ENCODE results near the gene CGNL1. TPM values are rescaled to one million over a fixed set of nuclear protein-coding genes. Genes with fewer than 3 reads are reported as not detected.

The CGNL1 gene
- polyA plus RNA-seq, 1 of the 3 experiments (the other 2 are of a cell fraction): 0.23 TPM

- Histone ChIP-seq H4K20me1 (ENCODE audit: insufficient read depth) (no peaks in the 10 kb centered on the region), H3K4me3 (ENCODE audit: low read depth in 2 of 2, low read length in 1 of 2) (no peak overlapping the region), H3K79me2 (ENCODE audit: insufficient read depth) (no peaks in the 10 kb centered on the region), H3K27me3 (ENCODE audit: insufficient read depth) (no peaks in the 10 kb centered on the region), H2AFZ (ENCODE audit: low read depth) (no peak overlapping the region), H3K9me3 (no peaks in the 10 kb centered on the region), H3K27ac (ENCODE audit: low read depth in 2 of 2, low read length in 1 of 2) (peak overlapping the region; percentile 40 to 100; a peak in 3 of 4 replicates), H3K4me2 (peak overlapping the region; percentile 27), H3K4me1 (ENCODE audit: control insufficient read depth in 1 of 2, insufficient read depth in 2 of 2, low read depth in 1 of 2, low read length in 1 of 2) (peaks cover 19 to 28% of the 10 kb centered on the region in 2 experiments; a peak in 2 of 4 replicates), H3K9ac (peak overlapping the region; percentile 59), H3K36me3 (replicated peaks in 1 of 2; ENCODE audit: control insufficient read depth in 1 of 2, insufficient read depth in 2 of 2, low read length in 1 of 2) (no peaks in the 10 kb centered on the region), H3F3A (replicated peaks; ENCODE audit: insufficient read depth) (peaks cover 38% of the 10 kb centered on the region), H3K9me2 (no peaks in the 10 kb centered on the region)
- WGBS (ENCODE audit: low lambda C conversion rate): 68% methylated on average over 8 of the region's 8 CpGs
- POLR2A ChIA-PET: no interaction called here
- CTCF ChIA-PET: interaction anchor here (1.0 to 3.3 kb wide), 7 partner anchors 12 to 200 kb away, joined by 3 to 23 read pairs (median 4); no protein-coding TSS in a partner anchor
- TF ChIP-seq REST (IDR thresholded peaks at IDR 0.05; ENCODE audit: low read depth, low read length): no peak
- TF ChIP-seq SIN3A (IDR thresholded peaks at IDR 0.05; ENCODE audit: borderline replicate concordance, low read depth, low read length): no peak
- TF ChIP-seq CTCF (IDR thresholded peaks at IDR 0.05): peak; percentile 24
- TF ChIP-seq MEF2A (IDR thresholded peaks at IDR 0.05; ENCODE audit: borderline replicate concordance, low read depth): no peak
- no peak for DNase-seq
Observed at GRCh38 chr15:57328479-57328878, 47.8 kb upstream of the CGNL1 start.

GRCh38 chr15:57328897-57329296 is 47.4 kb upstream of the CGNL1 start:
- H3K4me2 ChIP-seq: peak overlapping the region; percentile 27
- peaks cover 15 to 30% of the 10 kb centered on the region in 2 experiments; a peak in 3 of 4 replicates for H3K4me1 ChIP-seq (ENCODE audit: control insufficient read depth in 1 of 2, insufficient read depth in 2 of 2, low read depth in 1 of 2, low read length in 1 of 2)
- no peak overlapping the region for H2AFZ ChIP-seq (ENCODE audit: low read depth)
- no peaks in the 10 kb centered on the region for H3K9me3 ChIP-seq
- peak overlapping the region; percentile 59 for H3K9ac ChIP-seq
- 80% methylated on average over 4 of the region's 5 CpGs for WGBS (ENCODE audit: low lambda C conversion rate)
- H3K27ac ChIP-seq (ENCODE audit: low read depth in 2 of 2, low read length in 1 of 2): peak overlapping the region in 1 of 2 experiments; percentile 100; a peak in 2 of 4 replicates
- POLR2A ChIA-PET: no interaction called here
- TF ChIP-seq EP300 (IDR thresholded peaks at IDR 0.05; ENCODE audit: borderline replicate concordance in 1 of 2, low read depth in 1 of 2, low read length in 1 of 2) (no peak), RAD21 (IDR thresholded peaks at IDR 0.05; ENCODE audit: low read length) (no peak), TEAD4 (IDR thresholded peaks at IDR 0.05; ENCODE audit: borderline replicate concordance, insufficient read depth) (no peak)
- CTCF ChIA-PET: interaction anchor here (1.0 to 3.3 kb wide), 6 partner anchors 12 to 200 kb away, joined by 3 to 23 read pairs (median 6); no protein-coding TSS in a partner anchor
- no peaks in the 10 kb centered on the region for H3K79me2 ChIP-seq (ENCODE audit: insufficient read depth)
- H3K27me3 ChIP-seq (ENCODE audit: insufficient read depth): no peaks in the 10 kb centered on the region
- no peak overlapping the region for H3K4me3 ChIP-seq (ENCODE audit: low read depth in 2 of 2, low read length in 1 of 2)
- no peaks in the 10 kb centered on the region for H3K9me2 ChIP-seq
- no peaks in the 10 kb centered on the region for H3K36me3 ChIP-seq (replicated peaks in 1 of 2; ENCODE audit: control insufficient read depth in 1 of 2, insufficient read depth in 2 of 2, low read length in 1 of 2)
- peaks cover 38% of the 10 kb centered on the region for H3F3A ChIP-seq (replicated peaks; ENCODE audit: insufficient read depth)
- H4K20me1 ChIP-seq (ENCODE audit: insufficient read depth): no peaks in the 10 kb centered on the region
- DNase-seq: no peak
